PC-3 (cell line): ENCODE results near the gene ABTB2. TPM values are rescaled to one million over a fixed set of nuclear protein-coding genes. Genes with fewer than 3 reads are reported as not detected.

Experiments
- ATAC-seq: fragments of 200-7000 bp; cut with Tn5 transposase; 2 replicates; pipeline ENCODE4 v1.9.1; 2020; ENCODE audit warnings: mild to moderate bottlenecking, moderate library complexity
- BruUV-seq: library from RNA; stranded (reverse); fragments of 400-500 nt; replicated peaks from 2 replicates; lab custom pipeline; 2021; lab: Mats Ljungman, UMichigan
- CTCF ChIA-PET: fragments of 300-600 bp; sonication (Branson Sonifier 250); formaldehyde crosslinking; loops from one replicate; lab custom pipeline; 2022; ENCODE audit warnings: antibody characterized with exemption; lab: Charles Lee
- POLR2A ChIA-PET: fragments of 300-600 bp; sonication (Branson Sonifier 250); formaldehyde crosslinking; loops from one replicate; lab custom pipeline; 2022; ENCODE audit warnings: antibody characterized with exemption; ENCODE audit not compliant: unreplicated experiment; lab: Charles Lee
- DNase-seq: peaks from one replicate; pipeline ENCODE4 v3.0.0-alpha.2; 2015
- H2AFZ ChIP-seq: fragments of 300-600 bp; sonication (generic); 2 replicates; pipeline ENCODE4 v1.6.0; 2016; ENCODE audit warnings: antibody characterized with exemption, low read length
- H3F3A ChIP-seq: fragments of 300-600 bp; sonication (generic); one replicate; pipeline ENCODE4 v1.6.0; 2017; ENCODE audit warnings: antibody characterized with exemption, low read length, control low read depth, mild to moderate bottlenecking; ENCODE audit not compliant: unreplicated experiment
- H3K27ac ChIP-seq: fragments of 300-600 bp; sonication (generic); 2 replicates; pipeline ENCODE4 v1.5.1; 2016; ENCODE audit warnings: mild to moderate bottlenecking, low read length
- H3K27me3 ChIP-seq: fragments of 300-600 bp; sonication (generic); 2 replicates; pipeline ENCODE4 v1.6.1; 2016; ENCODE audit warnings: low read length, mixed read lengths
- H3K36me3 ChIP-seq: fragments of 300-600 bp; sonication (generic); 2 replicates; pipeline ENCODE4 v1.6.1; 2016; ENCODE audit warnings: low read depth, mixed run types, low read length, mixed read lengths
- H3K4me1 ChIP-seq: fragments of 300-600 bp; sonication (generic); 2 replicates; pipeline ENCODE4 v1.5.1; 2016; ENCODE audit warnings: low read length; ENCODE audit not compliant: insufficient read depth
- H3K4me2 ChIP-seq: fragments of 300-600 bp; sonication (generic); 2 replicates; pipeline ENCODE4 v1.6.0; 2016; ENCODE audit warnings: low read length
- H3K4me3 ChIP-seq: fragments of 300-600 bp; sonication (generic); 2 replicates; pipeline ENCODE4 v1.5.1; 2016; ENCODE audit warnings: mild to moderate bottlenecking, low read length, mixed read lengths
- H3K79me2 ChIP-seq: fragments of 300-600 bp; sonication (generic); 2 replicates; pipeline ENCODE4 v1.6.1; 2017; ENCODE audit warnings: low read length, mixed read lengths
- H3K9ac ChIP-seq: fragments of 300-600 bp; sonication (generic); 2 replicates; pipeline ENCODE4 v1.6.0; 2016; ENCODE audit warnings: mild to moderate bottlenecking, low read length
- H3K9me2 ChIP-seq: fragments of 300-600 bp; sonication (generic); replicated peaks from 2 replicates; pipeline ENCODE4 v1.6.1; 2016; ENCODE audit warnings: mixed run types, low read length, mixed read lengths
- H3K9me3 ChIP-seq: fragments of 300-600 bp; sonication (generic); 2 replicates; pipeline ENCODE4 v1.6.1; 2016; ENCODE audit warnings: low read length, mixed read lengths
- H4K20me1 ChIP-seq: fragments of 300-600 bp; sonication (generic); 2 replicates; pipeline ENCODE4 v1.6.1; 2016; ENCODE audit warnings: low read length, mixed read lengths
- CTCF ChIP-seq: fragments of 300-600 bp; sonication (generic); conservative IDR thresholded peaks from 2 replicates; pipeline ENCODE4 v1.5.1; 2017; ENCODE audit warnings: antibody characterized with exemption, low read depth, mild to moderate bottlenecking, low read length
- EZH2 ChIP-seq: fragments of 300-600 bp; sonication (generic); IDR thresholded peaks from one replicate; pipeline ENCODE4 v1.6.1; 2017; ENCODE audit warnings: antibody characterized with exemption, mild to moderate bottlenecking, low read length; ENCODE audit not compliant: unreplicated experiment
- EZH2phosphoT487 ChIP-seq: fragments of 300-600 bp; sonication (generic); IDR thresholded peaks from 2 replicates; pipeline ENCODE4 v1.6.1; 2018; ENCODE audit warnings: mild to moderate bottlenecking, antibody characterized with exemption, low read length, borderline replicate concordance
- intact Hi-C: fragments of 100-400 bp; cut with micrococcal nuclease; formaldehyde crosslinking; loops from 2 replicates; pipeline ENCODE4 v1.9.0; 2023
- total RNA-seq: library from RNA; depleted of rRNA; stranded (reverse); fragments of >200 nt; gene quantifications from 2 replicates; pipeline ENCODE4 v1.2.3, GENCODE V29; 2014

Gene ABTB2
- total RNA-seq, 1 experiment from 2014 or later, result 5.2 TPM

- no peak overlapping the region for H3K9ac ChIP-seq
- ATAC-seq, result no peak
- no peaks in the 10 kb centered on the region for H4K20me1 ChIP-seq
- ChIA-PET CTCF (interaction anchor here (0.6 kb wide), 1 partner anchor 45 kb away, joined by 6 read pairs; no protein-coding TSS in a partner anchor), POLR2A (interaction anchor here (0.6 kb wide), 1 partner anchor 111 kb away, joined by 5 read pairs; no protein-coding TSS in a partner anchor)
- no peaks in the 10 kb centered on the region for H3K9me2 ChIP-seq
- no TSS peak for BruUV-seq
- peaks cover 7% of the 10 kb centered on the region; the same call in 1 of the 2 replicates for H3K36me3 ChIP-seq
- no peaks in the 10 kb centered on the region for H3K27me3 ChIP-seq
- no peak overlapping the region for H2AFZ ChIP-seq
- no peak for DNase-seq
- H3K9me3 ChIP-seq, result no peaks in the 10 kb centered on the region
- H3K4me2 ChIP-seq, result no peak overlapping the region
- H3K27ac ChIP-seq, result no peak overlapping the region
- H3K4me1 ChIP-seq, result no peaks in the 10 kb centered on the region
- H3K4me3 ChIP-seq, result no peak overlapping the region
- intact Hi-C loops, result no loop called here
- TF ChIP-seq EZH2phosphoT487 (no peak), EZH2 (no peak), CTCF (no peak)
- H3F3A ChIP-seq, result no peaks in the 10 kb centered on the region
- no peaks in the 10 kb centered on the region for H3K79me2 ChIP-seq
These were observed 205.6 kb downstream of the ABTB2 start for GRCh38 chr11:34151916-34152845.

- no peak for TF ChIP-seq EZH2phosphoT487
- no peak for TF ChIP-seq CTCF
- TF ChIP-seq EZH2, result no peak
- Histone ChIP-seq H4K20me1 (no peaks in the 10 kb centered on the region), H3K9me2 (no peaks in the 10 kb centered on the region), H3K27me3 (no peaks in the 10 kb centered on the region), H3F3A (no peaks in the 10 kb centered on the region), H3K9me3 (no peaks in the 10 kb centered on the region), H3K9ac (no peak overlapping the region), H2AFZ (no peak overlapping the region), H3K4me3 (no peak overlapping the region), H3K36me3 (peaks cover 13% of the 10 kb centered on the region; the same call in 1 of the 2 replicates), H3K4me2 (no peak overlapping the region), H3K4me1 (no peaks in the 10 kb centered on the region), H3K79me2 (no peaks in the 10 kb centered on the region), H3K27ac (no peak overlapping the region)
- DNase-seq (no peak), ATAC-seq (no peak)
- BruUV-seq, result no TSS peak
- ChIA-PET POLR2A (no interaction called here), CTCF (interaction anchor here (0.6 to 1.3 kb wide), 2 partner anchors 23 to 46 kb away, joined by 4 to 6 read pairs; no protein-coding TSS in a partner anchor)
- intact Hi-C loops, result no loop called here
These were observed 206.6 kb downstream of the ABTB2 start for GRCh38 chr11:34151166-34151565.
